ENCODE data around the gene PKD2.
A peak's percentile ranks its signal among the peaks of the same experiment; 100 is the strongest.

The PKD2 gene

GRCh38 chr4:88054229-88054628, 46.8 kb downstream of the PKD2 start:
- no peak overlapping the region for H3K4me3 ChIP-seq
- no peaks in the 10 kb centered on the region for H4K20me1 ChIP-seq
- no peak for TF ChIP-seq Cebpa-rat (IDR thresholded peaks at IDR 0.05)
- no peaks in the 10 kb centered on the region for H3K9me3 ChIP-seq (replicated peaks in 1 of 11)
- H3K27me3 ChIP-seq, result no peaks in the 10 kb centered on the region
- peaks cover 91 to 100% (median 95%) of the 10 kb centered on the region in 11 experiments for H3K36me3 ChIP-seq
- H3K4me2 ChIP-seq, result no peak overlapping the region
- H3K27ac ChIP-seq, result no peak overlapping the region
- H3K4me1 ChIP-seq, result no peaks in the 10 kb centered on the region
- H3K9ac ChIP-seq, result no peak overlapping the region

GRCh38 chr4:88054901-88055300, 47.5 kb downstream of the PKD2 start:
- no peak overlapping the region for H3K9ac ChIP-seq
- H3K4me1 ChIP-seq, result no peaks in the 10 kb centered on the region
- H3K36me3 ChIP-seq, result peaks cover 93 to 100% (median 95%) of the 10 kb centered on the region in 11 experiments
- H3K9me3 ChIP-seq (replicated peaks in 1 of 11), result no peaks in the 10 kb centered on the region
- H3K27ac ChIP-seq, result no peak overlapping the region
- H4K20me1 ChIP-seq, result no peaks in the 10 kb centered on the region
- no peak overlapping the region for H3K4me3 ChIP-seq
- TF ChIP-seq Cebpa-rat (IDR thresholded peaks at IDR 0.05), result no peak
- no peaks in the 10 kb centered on the region for H3K27me3 ChIP-seq
- H3K4me2 ChIP-seq, result no peak overlapping the region

DNA sequence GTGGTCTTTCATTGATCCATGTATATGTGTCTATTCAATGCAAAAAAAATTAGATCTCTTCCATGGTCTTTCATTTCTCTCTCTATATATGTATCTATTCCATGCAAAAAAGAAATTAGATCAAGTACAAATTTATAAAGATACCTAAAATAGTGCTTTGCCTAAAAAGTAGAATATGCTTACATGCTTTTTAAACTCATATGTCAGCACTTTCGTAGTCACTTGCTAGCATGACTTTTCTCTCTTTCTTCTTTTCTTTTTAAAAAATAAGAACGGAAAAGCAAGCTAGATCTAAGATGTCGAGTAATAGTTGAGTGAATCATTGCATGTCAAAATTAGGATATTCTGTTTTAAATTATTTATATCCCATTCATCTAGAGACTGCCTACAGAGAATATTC, 50.9 kb downstream of the PKD2 start:
- H4K20me1 ChIP-seq, result no peaks in the 10 kb centered on the region
- no peaks in the 10 kb centered on the region for H3K27me3 ChIP-seq
- H3K4me1 ChIP-seq, result peaks cover 0 to 5% (median 0%) of the 10 kb centered on the region in 10 experiments; a peak in 4 of 20 replicates
- H3K4me2 ChIP-seq, result no peak overlapping the region
- no peak overlapping the region for H3K27ac ChIP-seq
- TF ChIP-seq Cebpa-rat (IDR thresholded peaks at IDR 0.05), result no peak
- no peak overlapping the region for H3K4me3 ChIP-seq
- no peak overlapping the region for H3K9ac ChIP-seq
- H3K36me3 ChIP-seq, result peaks cover 89 to 100% (median 95%) of the 10 kb centered on the region in 11 experiments
- H3K9me3 ChIP-seq (replicated peaks in 1 of 11), result no peaks in the 10 kb centered on the region

DNA sequence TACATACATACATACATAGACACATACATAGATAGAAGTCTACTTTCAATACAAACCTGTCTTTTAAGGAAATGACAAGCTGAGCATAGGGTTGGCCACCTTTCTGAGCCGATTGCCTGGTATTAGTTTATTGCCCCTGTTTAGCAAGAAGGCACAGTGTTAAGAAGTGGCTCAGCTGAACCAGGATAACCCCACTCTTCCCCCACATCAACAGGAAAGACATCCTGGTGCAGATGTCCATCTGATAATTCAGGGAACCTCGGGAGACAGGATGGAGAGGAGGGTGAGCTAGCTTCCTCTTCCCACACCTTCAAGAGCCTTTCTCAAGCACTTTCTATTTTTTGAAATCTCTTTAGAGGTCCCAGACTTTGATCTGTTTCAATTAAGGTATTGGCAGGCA, 52.3 kb downstream of the PKD2 start:
- peaks cover 91 to 100% (median 97%) of the 10 kb centered on the region in 11 experiments for H3K36me3 ChIP-seq
- no peak overlapping the region for H3K27ac ChIP-seq

GRCh38 chr4:88060431-88060830, 53.0 kb downstream of the PKD2 start:
- Histone ChIP-seq H3K27me3 (no peaks in the 10 kb centered on the region), H3K4me1 (peaks cover 0 to 10% (median 0%) of the 10 kb centered on the region in 10 experiments; a peak in 5 of 20 replicates), H3K9ac (no peak overlapping the region), H3K4me3 (no peak overlapping the region), H4K20me1 (no peaks in the 10 kb centered on the region), H3K36me3 (peaks cover 92 to 100% (median 97%) of the 10 kb centered on the region in 11 experiments), H3K4me2 (no peak overlapping the region), H3K27ac (no peak overlapping the region), H3K9me3 (replicated peaks in 1 of 11) (peaks cover 0 to 3% (median 0%) of the 10 kb centered on the region in 11 experiments; a peak in 1 of 22 replicates)
- no peak for TF ChIP-seq Cebpa-rat (IDR thresholded peaks at IDR 0.05)

More for the DNA sequence above, 52.3 kb downstream of the PKD2 start:
- H3K27me3 ChIP-seq, result no peaks in the 10 kb centered on the region
- no peaks in the 10 kb centered on the region for H4K20me1 ChIP-seq
- H3K4me2 ChIP-seq, result no peak overlapping the region
- H3K4me1 ChIP-seq, result peaks cover 0 to 10% (median 0%) of the 10 kb centered on the region in 10 experiments; a peak in 5 of 20 replicates
- no peaks in the 10 kb centered on the region for H3K9me3 ChIP-seq (replicated peaks in 1 of 11)
- H3K9ac ChIP-seq, result no peak overlapping the region
- no peak overlapping the region for H3K4me3 ChIP-seq
- no peak for TF ChIP-seq Cebpa-rat (IDR thresholded peaks at IDR 0.05)

DNA sequence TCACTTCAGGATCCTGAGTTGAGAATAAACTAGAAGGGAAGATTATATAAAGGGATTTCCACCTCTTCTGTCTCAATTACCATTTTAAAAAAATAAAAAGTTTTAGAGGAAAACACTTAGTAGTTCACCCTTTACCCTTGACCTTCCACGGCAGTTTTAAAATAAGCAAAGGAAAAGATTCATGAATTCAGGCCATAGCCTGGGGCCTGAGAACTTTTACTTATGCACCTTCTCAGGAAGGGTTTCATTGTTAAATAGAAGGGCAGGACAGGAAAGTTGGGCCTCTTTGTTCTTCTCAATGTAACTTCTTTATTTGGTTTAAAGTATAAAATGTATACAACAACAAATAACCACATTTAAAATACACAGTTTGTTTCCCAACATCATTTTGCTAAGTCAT, 54.9 kb downstream of the PKD2 start:
- Histone ChIP-seq H3K4me1 (peaks cover 0 to 10% (median 0%) of the 10 kb centered on the region in 10 experiments; a peak in 5 of 20 replicates), H3K9ac (no peak overlapping the region), H3K36me3 (peaks cover 92 to 100% (median 97%) of the 10 kb centered on the region in 11 experiments), H3K4me3 (no peak overlapping the region), H4K20me1 (no peaks in the 10 kb centered on the region), H3K27ac (no peak overlapping the region; a peak in 1 of 22 replicates), H3K4me2 (no peak overlapping the region), H3K27me3 (no peaks in the 10 kb centered on the region), H3K9me3 (replicated peaks in 1 of 11) (peaks cover 7 to 22% (median 13%) of the 10 kb centered on the region in 11 experiments; a peak in 21 of 22 replicates)
- TF ChIP-seq Cebpa-rat (IDR thresholded peaks at IDR 0.05), result no peak

DNA sequence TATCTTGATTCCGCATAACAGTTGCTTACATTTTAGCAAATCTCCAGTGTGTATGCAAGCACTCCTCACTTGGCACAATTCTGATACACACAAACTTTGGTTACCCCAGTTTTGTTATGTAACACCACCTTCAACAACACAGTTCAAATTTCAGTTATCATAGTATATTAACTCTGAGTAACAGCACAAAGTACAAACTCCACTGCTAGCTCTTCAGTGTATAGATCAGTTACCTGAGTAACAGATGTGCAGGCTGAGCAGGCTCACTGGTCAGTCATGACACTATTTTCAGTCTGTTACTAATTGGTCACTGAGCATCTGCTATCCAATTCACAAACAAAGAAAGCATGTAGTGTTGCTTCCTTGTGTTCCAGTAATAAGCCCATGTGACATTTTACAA, 55.4 kb downstream of the PKD2 start:
- H3K9ac ChIP-seq, result no peak overlapping the region
- no peak overlapping the region for H3K27ac ChIP-seq
- peaks cover 92 to 100% (median 97%) of the 10 kb centered on the region in 11 experiments for H3K36me3 ChIP-seq
- H4K20me1 ChIP-seq, result no peaks in the 10 kb centered on the region
- no peak for TF ChIP-seq Cebpa-rat (IDR thresholded peaks at IDR 0.05)
- peaks cover 12 to 27% (median 18%) of the 10 kb centered on the region in 11 experiments for H3K9me3 ChIP-seq (replicated peaks in 1 of 11)
- H3K27me3 ChIP-seq, result no peaks in the 10 kb centered on the region
- peaks cover 0 to 10% (median 0%) of the 10 kb centered on the region in 10 experiments; a peak in 5 of 20 replicates for H3K4me1 ChIP-seq
- H3K4me2 ChIP-seq, result no peak overlapping the region
- no peak overlapping the region for H3K4me3 ChIP-seq

DNA sequence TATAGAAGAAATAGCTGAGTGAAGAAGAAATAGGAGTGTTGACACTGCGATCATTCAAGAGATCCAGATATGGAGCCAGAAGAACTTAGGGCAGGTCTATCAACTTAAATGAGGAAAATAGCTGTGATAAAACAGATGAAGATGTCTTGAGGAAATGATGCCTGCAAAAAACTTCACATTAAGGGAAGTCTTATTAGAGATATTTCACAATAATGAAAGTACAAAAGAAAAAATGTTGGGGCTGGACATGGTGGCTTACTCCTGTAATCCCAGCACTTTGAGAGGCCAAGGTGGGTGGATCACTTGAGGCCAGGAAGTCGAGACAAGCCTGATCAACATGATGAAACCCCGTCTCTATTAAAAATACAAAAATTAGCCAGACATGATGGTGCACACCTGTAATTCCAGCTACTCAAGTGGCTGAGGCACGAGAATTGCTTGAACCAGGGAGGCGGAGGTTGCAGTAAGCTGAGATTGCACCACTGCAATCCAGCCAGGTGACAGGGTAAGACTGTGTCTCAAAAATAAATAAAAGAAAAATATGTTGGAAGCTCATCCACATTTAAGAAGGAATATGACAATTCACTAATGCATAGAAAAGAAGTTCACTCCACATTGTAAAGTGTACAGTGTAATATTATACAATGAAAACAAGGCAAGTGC, 56.3 kb downstream of the PKD2 start:
- H3K4me3 ChIP-seq, result no peak overlapping the region
- H3K4me2 ChIP-seq, result no peak overlapping the region
- TF ChIP-seq Cebpa-rat (IDR thresholded peaks at IDR 0.05), result peak in 4 of 11 experiments; percentile 22 to 69 (median 48); a peak in 5 of 22 replicates
- no peak overlapping the region for H3K9ac ChIP-seq
- H3K4me1 ChIP-seq, result peaks cover 0 to 10% (median 0%) of the 10 kb centered on the region in 10 experiments; a peak in 5 of 20 replicates
- peaks cover 21 to 36% (median 27%) of the 10 kb centered on the region in 11 experiments for H3K9me3 ChIP-seq (replicated peaks in 1 of 11)
- peaks cover 94 to 100% (median 99%) of the 10 kb centered on the region in 11 experiments for H3K36me3 ChIP-seq
- no peaks in the 10 kb centered on the region for H3K27me3 ChIP-seq
- H4K20me1 ChIP-seq, result no peaks in the 10 kb centered on the region
- no peak overlapping the region for H3K27ac ChIP-seq

DNA sequence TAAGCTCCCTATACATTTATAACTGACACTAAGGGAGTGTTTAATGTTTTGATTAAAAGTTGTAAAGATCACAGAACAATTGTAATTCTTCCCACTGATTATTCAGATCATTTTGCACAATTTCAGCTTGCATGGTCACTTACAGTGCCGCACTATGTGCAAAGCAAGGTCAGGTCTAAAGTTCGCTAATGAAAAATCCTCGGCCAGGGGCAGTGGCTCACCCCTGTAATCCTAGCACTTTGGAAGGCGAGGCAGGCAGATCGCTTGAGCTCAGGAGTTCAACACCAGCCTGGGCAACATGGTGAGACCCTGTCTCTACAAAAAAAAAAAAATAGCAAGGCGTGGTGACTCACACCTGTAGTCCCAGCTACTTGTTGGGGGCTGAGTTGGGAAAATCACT, 57.0 kb downstream of the PKD2 start:
- Histone ChIP-seq H3K4me3 (no peak overlapping the region), H3K9ac (no peak overlapping the region), H3K27me3 (no peaks in the 10 kb centered on the region), H3K9me3 (replicated peaks in 1 of 11) (peaks cover 24 to 40% (median 31%) of the 10 kb centered on the region in 11 experiments), H4K20me1 (no peaks in the 10 kb centered on the region), H3K4me1 (peaks cover 0 to 10% (median 0%) of the 10 kb centered on the region in 10 experiments; a peak in 5 of 20 replicates), H3K4me2 (no peak overlapping the region), H3K27ac (no peak overlapping the region), H3K36me3 (peaks cover 93 to 99% (median 97%) of the 10 kb centered on the region in 11 experiments)
- no peak for TF ChIP-seq Cebpa-rat (IDR thresholded peaks at IDR 0.05)
